Measurements from ENCODE around the gene ZNF496. TPM values are rescaled to one million over a fixed set of nuclear protein-coding genes. Genes with fewer than 3 reads are reported as not detected.

The ZNF496 gene
- total RNA-seq, 1 experiment from 2014 or later = 33.5 TPM

GRCh38 chr1:247343801-247344200 lies 12.1 kb upstream of the ZNF496 start:
- Histone ChIP-seq H3K4me1 (no peaks in the 10 kb centered on the region), H3K9me3 (replicated peaks) (no peaks in the 10 kb centered on the region), H3K4me3 (no peak overlapping the region), H3K27me3 (no peaks in the 10 kb centered on the region), H3K27ac (no peak overlapping the region), H3K36me3 (no peaks in the 10 kb centered on the region)
- DNase-seq = no peak

- Histone ChIP-seq H3K27me3 (no peaks in the 10 kb centered on the region), H3K9me3 (replicated peaks) (no peaks in the 10 kb centered on the region), H3K4me1 (no peaks in the 10 kb centered on the region), H3K4me3 (no peak overlapping the region), H3K27ac (no peak overlapping the region), H3K36me3 (no peaks in the 10 kb centered on the region)
- no peak for DNase-seq
Observed at GRCh38 chr1:247338723-247339275, 7.1 kb upstream of the ZNF496 start.

- Histone ChIP-seq H3K27ac (no peak overlapping the region), H3K9me3 (replicated peaks) (no peaks in the 10 kb centered on the region), H3K4me3 (no peak overlapping the region), H3K36me3 (no peaks in the 10 kb centered on the region), H3K4me1 (peaks cover 2% of the 10 kb centered on the region; the same call in 1 of the 2 replicates), H3K27me3 (no peaks in the 10 kb centered on the region)
- DNase-seq = no peak
Observed at GRCh38 chr1:247337961-247338360, 6.3 kb upstream of the ZNF496 start.

DNA sequence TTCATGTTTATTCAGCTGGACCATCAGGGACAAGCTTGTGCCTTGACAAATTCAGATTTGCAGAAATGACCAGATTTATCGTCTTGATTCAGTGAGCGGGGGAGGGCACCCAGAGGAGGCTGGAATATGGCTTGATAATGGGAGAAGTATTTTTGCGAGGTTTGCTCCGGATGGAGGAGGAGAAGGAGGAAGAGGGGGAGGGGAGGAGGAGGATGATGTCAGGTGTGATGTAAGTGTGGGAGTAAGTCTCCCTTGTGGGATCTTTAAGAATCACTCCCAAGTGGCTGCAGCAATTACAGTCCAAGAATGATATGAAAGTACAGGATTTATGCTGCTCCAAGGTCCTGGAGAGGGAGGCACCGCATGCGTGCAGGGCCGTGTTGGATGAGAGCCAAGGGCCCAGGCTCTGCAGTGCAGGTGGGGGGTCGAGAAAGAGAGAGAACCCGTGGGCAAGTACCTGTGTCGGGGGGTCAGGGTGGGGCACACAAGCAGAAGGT lies 5.6 kb upstream of the ZNF496 start:
- no peaks in the 10 kb centered on the region for H3K27me3 ChIP-seq
- DNase-seq = no peak
- no peak overlapping the region for H3K27ac ChIP-seq
- no peaks in the 10 kb centered on the region for H3K9me3 ChIP-seq (replicated peaks)
- peaks cover 5% of the 10 kb centered on the region; the same call in 1 of the 2 replicates for H3K4me1 ChIP-seq
- no peaks in the 10 kb centered on the region for H3K36me3 ChIP-seq
- H3K4me3 ChIP-seq = no peak overlapping the region

DNA sequence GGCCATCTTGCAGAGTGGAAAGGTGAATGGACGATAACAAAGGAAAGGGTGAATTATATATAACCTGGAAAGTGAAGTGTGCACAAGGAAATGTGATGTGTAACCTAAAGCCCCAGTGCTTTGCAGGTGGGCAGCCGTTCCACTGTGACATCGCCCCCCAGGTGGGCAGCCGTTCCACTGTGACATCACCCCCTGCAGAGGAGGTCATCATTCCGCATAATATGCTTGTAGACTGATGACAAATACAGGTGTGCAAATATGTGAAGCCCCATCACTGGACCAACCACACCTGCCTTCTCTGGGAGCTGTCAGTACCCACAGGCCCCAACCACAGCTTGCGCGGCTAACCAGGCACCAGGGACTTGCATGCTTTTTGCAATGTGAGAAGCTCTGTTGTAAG lies 4.7 kb upstream of the ZNF496 start:
- Histone ChIP-seq H3K27ac (no peak overlapping the region), H3K4me1 (peaks cover 5% of the 10 kb centered on the region; the same call in 1 of the 2 replicates), H3K27me3 (no peaks in the 10 kb centered on the region), H3K9me3 (replicated peaks) (no peaks in the 10 kb centered on the region), H3K4me3 (no peak overlapping the region), H3K36me3 (no peaks in the 10 kb centered on the region)
- no peak for DNase-seq

DNA sequence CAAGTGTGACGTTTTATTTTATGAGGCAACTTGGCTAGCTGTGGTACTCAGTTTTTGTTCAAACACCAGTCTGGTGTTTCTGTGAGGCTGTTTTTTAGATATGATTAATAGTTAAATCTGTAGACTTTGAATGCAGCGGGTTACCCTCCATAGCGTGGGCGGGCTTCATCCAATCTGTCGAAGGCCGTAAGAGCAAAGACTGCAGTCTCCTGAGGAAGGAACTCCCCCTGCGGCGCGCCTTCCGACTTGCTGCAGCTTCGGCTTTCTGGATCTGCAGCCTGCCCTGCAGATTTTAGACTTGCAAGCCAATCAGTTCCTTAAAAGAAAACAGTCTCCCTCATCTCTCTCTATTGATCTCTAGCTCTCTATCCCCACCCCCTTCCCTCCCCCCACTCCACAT lies 4.2 kb upstream of the ZNF496 start:
- Histone ChIP-seq H3K4me1 (peaks cover 5% of the 10 kb centered on the region; the same call in 1 of the 2 replicates), H3K27me3 (no peaks in the 10 kb centered on the region), H3K4me3 (no peak overlapping the region), H3K9me3 (replicated peaks) (no peaks in the 10 kb centered on the region), H3K36me3 (no peaks in the 10 kb centered on the region), H3K27ac (no peak overlapping the region)
- DNase-seq = no peak

DNA sequence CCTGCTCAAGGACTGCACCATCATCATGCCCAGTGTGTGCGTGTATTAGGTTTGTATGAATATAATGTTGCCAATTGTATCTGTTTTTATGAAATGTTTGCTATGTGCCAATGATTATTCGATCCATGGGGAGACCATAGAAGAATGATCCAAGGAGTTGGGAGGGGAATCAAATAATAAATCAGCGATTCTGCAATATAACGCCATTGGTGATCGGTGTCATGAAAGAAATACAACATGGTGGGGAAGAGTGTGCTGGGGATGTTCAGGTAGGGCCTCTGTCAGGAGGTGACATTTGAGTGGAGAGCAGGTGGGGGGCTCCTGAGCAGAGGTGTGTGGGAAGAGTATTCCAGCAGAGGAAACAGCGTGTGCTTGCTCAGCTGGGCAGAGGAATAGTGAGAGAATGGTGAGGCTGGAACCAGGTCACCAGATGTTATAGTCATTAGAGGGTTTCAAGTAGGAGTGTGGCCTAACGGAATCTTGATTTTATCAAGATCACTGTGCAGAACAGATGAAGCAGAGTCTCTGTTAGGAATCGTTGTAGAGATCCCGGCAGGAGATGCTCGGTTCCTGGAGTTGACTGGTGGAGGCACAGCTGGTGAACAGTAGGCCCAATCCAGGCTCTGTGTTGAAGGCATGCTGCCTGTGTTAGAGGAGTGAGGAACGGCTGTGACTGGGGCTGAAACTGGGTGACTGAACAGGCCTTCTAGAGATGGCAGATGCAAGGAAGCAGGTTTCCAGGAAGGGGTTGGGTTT lies 2.9 kb upstream of the ZNF496 start:
- Histone ChIP-seq H3K4me1 (peaks cover 11% of the 10 kb centered on the region; the same call in 1 of the 2 replicates), H3K27me3 (no peaks in the 10 kb centered on the region)

GRCh38 chr1:247332623-247333361 lies 1.1 kb upstream of the ZNF496 start:
- Histone ChIP-seq H3K4me1 (peaks cover 11% of the 10 kb centered on the region; the same call in 1 of the 2 replicates), H3K4me3 (peak overlapping the region; percentile 99), H3K27me3 (no peaks in the 10 kb centered on the region), H3K27ac (peak overlapping the region; percentile 93), H3K36me3 (peaks cover 18% of the 10 kb centered on the region), H3K9me3 (replicated peaks) (no peaks in the 10 kb centered on the region)
- DNase-seq = peak in 1 of 2 experiments; percentile 37

More for the DNA sequence above, 2.9 kb upstream of the ZNF496 start:
- Histone ChIP-seq H3K36me3 (peaks cover 3% of the 10 kb centered on the region), H3K9me3 (replicated peaks) (no peaks in the 10 kb centered on the region), H3K4me3 (no peak overlapping the region), H3K27ac (no peak overlapping the region)
- DNase-seq = no peak

GRCh38 chr1:247332215-247332622 lies 552 bp upstream of the ZNF496 start:
- H3K27ac ChIP-seq = peak overlapping the region; percentile 93
- H3K4me1 ChIP-seq = peaks cover 11% of the 10 kb centered on the region; the same call in 1 of the 2 replicates
- peak; percentile 55 to 58 for DNase-seq
- H3K36me3 ChIP-seq = peaks cover 22% of the 10 kb centered on the region
- no peaks in the 10 kb centered on the region for H3K9me3 ChIP-seq (replicated peaks)
- H3K4me3 ChIP-seq = peak overlapping the region; percentile 99
- H3K27me3 ChIP-seq = no peaks in the 10 kb centered on the region

DNA sequence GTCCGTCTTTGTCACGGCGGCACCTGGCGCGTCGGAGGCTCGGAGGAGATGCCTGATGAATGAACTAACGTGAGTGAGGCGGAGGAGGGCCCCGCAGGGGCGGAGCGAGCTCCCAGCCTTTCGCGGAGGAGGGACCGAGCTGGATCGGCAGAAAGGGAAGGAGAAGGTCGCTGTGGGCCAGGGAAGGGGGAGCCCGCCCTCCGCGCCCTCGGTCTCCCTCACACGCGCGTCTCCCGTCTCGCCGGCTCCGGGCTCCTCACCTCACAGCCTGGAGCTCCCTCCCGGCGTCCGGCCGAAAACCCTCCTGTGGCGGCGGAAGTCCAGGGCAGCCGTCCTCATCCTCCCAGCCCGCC lies 519 bp downstream of the ZNF496 start:
- peaks cover 11% of the 10 kb centered on the region; the same call in 1 of the 2 replicates for H3K4me1 ChIP-seq
- H3K4me3 ChIP-seq = peak overlapping the region; percentile 99
- H3K27ac ChIP-seq = peak overlapping the region; percentile 93
- peak; percentile 69 to 74 for DNase-seq
- no peaks in the 10 kb centered on the region for H3K27me3 ChIP-seq
- H3K9me3 ChIP-seq (replicated peaks) = no peaks in the 10 kb centered on the region
- H3K36me3 ChIP-seq = peaks cover 24% of the 10 kb centered on the region

DNA sequence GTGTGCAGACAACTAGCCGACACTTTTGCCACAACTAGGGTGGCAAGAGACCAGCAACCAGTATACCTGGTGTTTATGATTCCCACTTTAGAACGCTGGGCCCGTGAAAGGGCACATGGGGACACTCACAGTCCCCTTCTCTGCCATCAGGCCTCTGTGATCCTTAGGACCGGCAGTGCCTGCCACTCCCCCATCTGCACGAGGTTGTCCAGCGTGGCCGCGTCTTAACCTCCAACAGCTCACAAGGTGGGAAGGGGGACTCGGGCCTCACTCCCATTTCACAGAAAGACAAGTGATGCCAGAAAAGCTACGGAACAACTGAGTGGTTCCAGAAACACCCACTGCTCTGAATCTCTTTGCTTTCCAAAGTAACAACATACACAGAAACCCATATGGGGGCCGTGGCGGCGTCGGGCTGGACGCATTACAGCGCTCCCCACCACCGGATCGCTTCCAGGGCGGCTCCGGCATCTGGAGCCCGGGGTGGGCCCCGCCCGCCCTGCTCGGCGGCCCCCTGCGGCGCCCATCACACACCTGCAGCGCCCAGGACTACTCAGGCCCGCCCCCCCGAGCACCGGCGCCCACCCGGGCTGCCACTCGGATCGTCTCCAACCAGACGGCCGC lies 1.0 kb downstream of the ZNF496 start:
- Histone ChIP-seq H3K36me3 (peaks cover 26% of the 10 kb centered on the region), H3K27me3 (no peaks in the 10 kb centered on the region), H3K27ac (peak overlapping the region; percentile 93), H3K4me1 (peaks cover 11% of the 10 kb centered on the region; the same call in 1 of the 2 replicates), H3K9me3 (replicated peaks) (no peaks in the 10 kb centered on the region), H3K4me3 (peak overlapping the region; percentile 99)
- no peak for DNase-seq

DNA sequence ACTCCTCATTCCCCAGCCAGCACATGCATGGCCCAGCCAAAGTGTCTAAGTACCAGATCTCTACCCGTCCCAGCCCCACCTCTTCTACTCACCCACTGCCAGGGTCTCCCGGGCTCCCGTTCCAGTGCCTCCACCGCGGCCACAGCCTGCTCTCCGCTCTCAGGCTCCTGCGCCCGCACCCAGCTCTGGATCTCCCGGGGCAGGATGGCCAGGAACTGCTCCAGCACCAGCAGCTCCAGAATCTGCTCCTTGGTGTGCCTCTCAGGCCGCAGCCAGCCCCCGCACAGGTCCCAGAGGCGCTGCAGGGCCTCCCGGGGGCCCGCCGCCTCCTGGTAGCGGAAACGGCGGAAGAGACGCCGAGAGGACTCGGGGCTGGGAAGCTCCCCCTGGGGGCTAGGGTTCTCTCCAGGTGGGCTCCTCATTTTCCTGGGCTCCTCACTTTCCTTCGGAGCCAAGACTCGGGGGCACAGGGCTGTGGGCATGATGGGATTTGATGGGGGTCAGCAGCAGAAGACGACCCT lies 2.5 kb downstream of the ZNF496 start:
- Histone ChIP-seq H3K36me3 (peaks cover 30% of the 10 kb centered on the region), H3K4me1 (peaks cover 11% of the 10 kb centered on the region; the same call in 1 of the 2 replicates), H3K9me3 (replicated peaks) (no peaks in the 10 kb centered on the region), H3K27me3 (no peaks in the 10 kb centered on the region), H3K4me3 (no peak overlapping the region), H3K27ac (no peak overlapping the region)
- DNase-seq = no peak

DNA sequence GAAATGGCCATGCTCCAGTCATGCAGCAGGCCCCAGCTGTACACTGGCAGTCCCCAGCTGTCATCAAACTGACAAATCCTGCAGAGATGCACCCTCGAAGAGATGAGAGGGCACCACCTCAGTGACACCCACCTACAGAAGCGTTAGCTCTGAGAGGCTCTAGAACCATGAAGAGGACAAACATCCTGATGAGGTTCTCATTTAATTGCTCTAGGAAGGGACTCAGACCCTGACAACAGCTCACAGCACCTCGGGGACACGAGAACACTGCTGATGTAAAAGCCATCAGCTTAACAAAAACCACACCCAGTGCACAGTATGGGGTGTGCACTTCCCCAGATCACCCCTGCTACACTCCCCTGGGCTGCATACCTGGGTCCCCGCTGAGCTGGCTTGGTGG lies 3.4 kb downstream of the ZNF496 start:
- no peak overlapping the region for H3K4me3 ChIP-seq
- H3K9me3 ChIP-seq (replicated peaks) = no peaks in the 10 kb centered on the region
- peaks cover 11% of the 10 kb centered on the region; the same call in 1 of the 2 replicates for H3K4me1 ChIP-seq
- DNase-seq = no peak
- no peaks in the 10 kb centered on the region for H3K27me3 ChIP-seq
- H3K27ac ChIP-seq = no peak overlapping the region
- H3K36me3 ChIP-seq = peaks cover 32% of the 10 kb centered on the region

DNA sequence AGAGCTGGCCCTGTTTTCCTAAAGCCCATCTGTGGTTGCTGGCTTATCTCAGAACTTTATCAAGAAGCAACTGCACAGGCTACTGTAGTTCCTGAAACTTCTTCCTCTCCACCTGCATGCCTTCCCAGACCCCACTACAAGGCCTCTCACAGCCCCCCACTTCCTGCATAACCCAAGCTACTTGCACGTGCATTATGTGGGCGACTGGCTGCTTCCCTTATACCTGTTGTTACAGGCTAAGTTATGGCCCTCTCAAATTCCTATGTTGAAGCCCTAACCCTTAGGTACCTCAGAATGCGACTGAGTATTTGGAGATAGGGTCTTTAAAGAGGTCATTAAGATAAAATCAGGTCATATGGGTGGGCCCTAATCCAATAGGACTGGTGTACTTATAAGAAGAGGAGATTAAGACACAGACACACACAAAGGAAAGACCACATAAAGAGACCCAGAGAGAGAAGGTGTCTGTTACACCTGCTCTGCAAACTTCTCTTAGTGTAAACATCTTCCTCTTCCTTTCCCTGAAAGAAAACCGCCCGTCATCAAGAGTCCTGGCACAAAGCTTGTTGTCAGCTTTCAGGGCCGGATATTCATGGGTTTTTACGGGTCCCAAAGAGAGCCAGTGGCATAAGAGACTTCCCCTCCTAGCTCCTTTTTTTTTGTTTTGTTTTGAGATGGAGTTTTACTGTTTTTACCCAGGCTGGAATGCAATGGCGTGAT lies 5.1 kb downstream of the ZNF496 start:
- Histone ChIP-seq H3K27me3 (no peaks in the 10 kb centered on the region), H3K4me3 (no peak overlapping the region), H3K36me3 (peaks cover 45% of the 10 kb centered on the region), H3K9me3 (replicated peaks) (no peaks in the 10 kb centered on the region), H3K27ac (no peak overlapping the region), H3K4me1 (0 out of 2 replicates have a peak, but pooled peaks cover 7% of the 10 kb centered on the region)
- DNase-seq = no peak
